ENCODE results near the gene FERMT2. TPM values are rescaled to one million over a fixed set of nuclear protein-coding genes. Genes with fewer than 3 reads are reported as not detected.

Gene FERMT2
- total RNA-seq, 3 donors from 2014 or later (not counting 1 experiment from before 2014, with no cell fraction given): 0.58 to 1.7 (median 0.92) TPM

- no peak for ATAC-seq
- no peaks in the 10 kb centered on the region for H3K9me3 Mint-ChIP-seq
- H3K27me3 Mint-ChIP-seq (ENCODE audit: low read depth in 2 of 2): no peaks in the 10 kb centered on the region
These were observed 94.7 kb downstream of the FERMT2 start for GRCh38 chr14:52856139-52856538.

GRCh38 chr14:52853522-52853854 is 97.4 kb downstream of the FERMT2 start:
- no peak for TF ChIP-seq CTCF (IDR thresholded peaks at IDR 0.05)
- Histone ChIP-seq H3K4me3 (ENCODE audit: low read length) (no peak overlapping the region), H3K27ac (ENCODE audit: low read length) (no peak overlapping the region), H3K36me3 (ENCODE audit: control insufficient read depth, insufficient read depth, low read length) (no peaks in the 10 kb centered on the region), H3K4me1 (ENCODE audit: control insufficient read depth, insufficient read depth, low read length) (no peaks in the 10 kb centered on the region), H3K9me3 (ENCODE audit: control insufficient read depth, insufficient read depth, low read length) (no peaks in the 10 kb centered on the region), H3K27me3 (ENCODE audit: control insufficient read depth, insufficient read depth, low read length) (no peaks in the 10 kb centered on the region)
- Mint-ChIP-seq H3K9me3 (no peaks in the 10 kb centered on the region), H3K4me1 (peaks cover 7 to 8% of the 10 kb centered on the region in 2 donors), H3K27me3 (ENCODE audit: low read depth in 2 of 2) (no peaks in the 10 kb centered on the region), H3K36me3 (no peaks in the 10 kb centered on the region), H3K27ac (no peak overlapping the region), H3K4me3 (no peak overlapping the region)
- ATAC-seq (no peak), DNase-seq (no peak)
- intact Hi-C loops (cut with micrococcal nuclease): no loop called here
- WGBS (ENCODE audit: insufficient coverage): 87% methylated on average over 3 of the region's 3 CpGs

More at GRCh38 chr14:52856139-52856538, 94.7 kb downstream of the FERMT2 start:
- 93% methylated on average over 4 of the region's 4 CpGs for WGBS (ENCODE audit: insufficient coverage)
- H3K9me3 ChIP-seq (ENCODE audit: control insufficient read depth, insufficient read depth, low read length): no peaks in the 10 kb centered on the region
- no peak overlapping the region for H3K27ac ChIP-seq (ENCODE audit: low read length)
- H3K4me3 ChIP-seq (ENCODE audit: low read length): no peak overlapping the region
- DNase-seq: no peak
- Mint-ChIP-seq H3K36me3 (no peaks in the 10 kb centered on the region), H3K4me3 (no peak overlapping the region), H3K27ac (no peak overlapping the region), H3K4me1 (peaks cover 7 to 8% of the 10 kb centered on the region in 2 donors)
- no peak for TF ChIP-seq CTCF (IDR thresholded peaks at IDR 0.05)
- H3K27me3 ChIP-seq (ENCODE audit: control insufficient read depth, insufficient read depth, low read length): no peaks in the 10 kb centered on the region
- intact Hi-C loops (cut with micrococcal nuclease): no loop called here
- H3K36me3 ChIP-seq (ENCODE audit: control insufficient read depth, insufficient read depth, low read length): no peaks in the 10 kb centered on the region
- no peaks in the 10 kb centered on the region for H3K4me1 ChIP-seq (ENCODE audit: control insufficient read depth, insufficient read depth, low read length)

GRCh38 chr14:52852810-52853521 is 97.9 kb downstream of the FERMT2 start:
- H3K4me3 ChIP-seq (ENCODE audit: low read length): no peak overlapping the region
- H3K4me3 Mint-ChIP-seq: no peak overlapping the region
- H3K36me3 Mint-ChIP-seq: no peaks in the 10 kb centered on the region
- no peaks in the 10 kb centered on the region for H3K27me3 ChIP-seq (ENCODE audit: control insufficient read depth, insufficient read depth, low read length)
- no peak for ATAC-seq
- no peaks in the 10 kb centered on the region for H3K4me1 ChIP-seq (ENCODE audit: control insufficient read depth, insufficient read depth, low read length)
- H3K27me3 Mint-ChIP-seq (ENCODE audit: low read depth in 2 of 2): no peaks in the 10 kb centered on the region
- 93% methylated on average over 2 of the region's 2 CpGs for WGBS (ENCODE audit: insufficient coverage)
- no peak overlapping the region for H3K27ac Mint-ChIP-seq
- no peaks in the 10 kb centered on the region for H3K36me3 ChIP-seq (ENCODE audit: control insufficient read depth, insufficient read depth, low read length)
- intact Hi-C loops (cut with micrococcal nuclease): no loop called here
- no peaks in the 10 kb centered on the region for H3K9me3 ChIP-seq (ENCODE audit: control insufficient read depth, insufficient read depth, low read length)
- no peak for DNase-seq
- H3K4me1 Mint-ChIP-seq: peaks cover 7 to 8% of the 10 kb centered on the region in 2 donors
- TF ChIP-seq CTCF (IDR thresholded peaks at IDR 0.05): no peak
- no peak overlapping the region for H3K27ac ChIP-seq (ENCODE audit: low read length)
- no peaks in the 10 kb centered on the region for H3K9me3 Mint-ChIP-seq

GRCh38 chr14:52850451-52850909 is 100.4 kb downstream of the FERMT2 start:
- ATAC-seq (no peak), DNase-seq (no peak)
- Histone ChIP-seq H3K27me3 (ENCODE audit: control insufficient read depth, insufficient read depth, low read length) (no peaks in the 10 kb centered on the region), H3K4me1 (ENCODE audit: control insufficient read depth, insufficient read depth, low read length) (no peaks in the 10 kb centered on the region), H3K9me3 (ENCODE audit: control insufficient read depth, insufficient read depth, low read length) (no peaks in the 10 kb centered on the region), H3K27ac (ENCODE audit: low read length) (no peak overlapping the region), H3K4me3 (ENCODE audit: low read length) (no peak overlapping the region), H3K36me3 (ENCODE audit: control insufficient read depth, insufficient read depth, low read length) (no peaks in the 10 kb centered on the region)
- Mint-ChIP-seq H3K9me3 (no peaks in the 10 kb centered on the region), H3K27me3 (ENCODE audit: low read depth in 2 of 2) (no peaks in the 10 kb centered on the region), H3K4me1 (peaks cover 7 to 18% of the 10 kb centered on the region in 2 donors), H3K4me3 (no peak overlapping the region), H3K27ac (no peak overlapping the region), H3K36me3 (no peaks in the 10 kb centered on the region)
- intact Hi-C loops (cut with micrococcal nuclease): no loop called here
- TF ChIP-seq CTCF (IDR thresholded peaks at IDR 0.05): no peak
- WGBS (ENCODE audit: insufficient coverage): 89% methylated on average over 7 of the region's 7 CpGs
